Activated CD4-positive, alpha-beta T cell treated with anti-CD3 and anti-CD28 coated beads for 24 hours (primary cell): Measurements from ENCODE around the gene ASCC2.
"Not testable (repeated sequence)": the region's sequence is repeated elsewhere in the genome, so short reads cannot be mapped to it uniquely, and the experiment has no call there.

Experiments used
- DNase-seq, 2 donors: peaks; one replicate each; pipeline ENCODE4 v3.0.0-alpha.2; 2020; ENCODE audit warnings: low read depth in 2 of 2

The ASCC2 gene

GRCh38 chr22:29755889-29756288 lies 82.2 kb downstream of the ASCC2 start:
- no peak for DNase-seq

DNA sequence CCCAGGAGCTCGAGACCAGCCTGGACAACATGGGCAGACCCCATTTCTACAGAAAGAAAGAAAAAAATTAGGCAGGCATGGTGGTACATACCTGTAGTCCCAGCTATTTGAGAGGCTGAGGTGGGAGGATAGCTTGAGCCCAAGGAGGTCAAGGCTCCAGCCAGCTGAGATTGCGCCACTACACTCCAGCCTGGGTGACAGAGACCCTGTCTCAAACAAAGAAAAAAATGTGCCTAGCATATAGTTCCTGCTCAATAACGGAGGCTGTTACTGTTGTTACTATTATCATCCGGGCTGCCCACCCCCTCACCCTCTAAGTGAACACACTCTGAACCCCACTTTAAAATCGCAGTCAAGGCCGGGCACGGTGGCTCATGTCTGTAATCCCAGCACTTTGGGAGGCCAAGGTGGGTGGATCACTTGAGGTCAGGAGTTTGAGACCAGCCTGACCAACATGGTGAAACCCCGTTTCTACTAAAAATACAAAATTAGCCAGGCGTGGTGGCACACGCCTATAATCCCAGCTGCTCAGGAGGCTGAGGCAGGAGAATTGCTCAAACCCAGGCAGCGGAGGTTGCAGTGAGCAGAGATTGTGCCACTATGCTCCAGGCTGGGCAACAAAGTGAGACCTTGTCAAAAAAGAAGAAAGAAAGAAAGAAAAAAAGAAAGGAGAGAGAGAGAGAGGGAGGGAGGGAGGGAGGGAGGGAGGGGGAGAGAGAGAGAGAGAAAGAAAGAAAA lies 83.2 kb downstream of the ASCC2 start:
- DNase-seq, result not testable (repeated sequence)

DNA sequence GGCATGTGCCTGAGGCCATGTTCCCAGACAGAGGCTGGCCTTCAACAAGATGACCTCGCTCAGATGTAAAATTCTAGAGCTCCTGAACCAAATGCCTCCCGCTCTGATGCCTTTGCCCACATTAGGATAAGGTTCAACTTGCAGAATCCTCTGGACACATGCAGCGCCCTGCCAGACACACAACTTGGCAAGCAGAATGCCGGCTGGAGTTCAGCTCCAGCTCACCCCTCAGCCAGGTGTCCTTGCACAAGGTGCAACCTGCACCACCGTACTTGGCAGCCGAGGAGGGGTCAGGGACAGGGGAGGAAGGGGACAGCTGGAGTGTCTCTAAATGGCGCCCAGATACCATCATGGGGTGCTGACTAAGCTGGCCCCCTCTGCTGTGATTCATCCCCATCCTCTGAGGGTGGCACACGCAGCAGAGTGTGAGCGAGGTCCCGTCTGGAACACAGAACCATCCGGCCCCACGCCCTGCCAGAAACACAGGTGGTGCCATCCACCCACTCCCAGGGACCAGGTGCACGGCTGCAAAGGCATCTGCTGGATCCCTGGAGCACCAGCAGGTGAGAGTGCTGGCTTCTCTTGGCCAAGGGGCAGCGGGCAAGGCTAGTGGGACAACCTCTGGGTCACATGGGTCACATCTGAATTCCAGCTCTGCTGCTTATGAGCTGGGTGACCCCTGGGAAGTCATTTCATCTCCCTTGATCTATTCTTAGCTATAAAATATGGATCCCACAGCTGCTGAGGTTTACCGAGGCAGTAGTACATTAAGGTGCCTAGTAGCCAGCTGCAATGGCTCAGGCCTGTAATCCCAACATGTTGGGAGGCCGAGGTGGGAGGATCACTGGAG lies 84.0 kb downstream of the ASCC2 start:
- no peak for DNase-seq

- DNase-seq, result no peak
Observed at GRCh38 chr22:29751669-29752068, 86.4 kb downstream of the ASCC2 start.

DNA sequence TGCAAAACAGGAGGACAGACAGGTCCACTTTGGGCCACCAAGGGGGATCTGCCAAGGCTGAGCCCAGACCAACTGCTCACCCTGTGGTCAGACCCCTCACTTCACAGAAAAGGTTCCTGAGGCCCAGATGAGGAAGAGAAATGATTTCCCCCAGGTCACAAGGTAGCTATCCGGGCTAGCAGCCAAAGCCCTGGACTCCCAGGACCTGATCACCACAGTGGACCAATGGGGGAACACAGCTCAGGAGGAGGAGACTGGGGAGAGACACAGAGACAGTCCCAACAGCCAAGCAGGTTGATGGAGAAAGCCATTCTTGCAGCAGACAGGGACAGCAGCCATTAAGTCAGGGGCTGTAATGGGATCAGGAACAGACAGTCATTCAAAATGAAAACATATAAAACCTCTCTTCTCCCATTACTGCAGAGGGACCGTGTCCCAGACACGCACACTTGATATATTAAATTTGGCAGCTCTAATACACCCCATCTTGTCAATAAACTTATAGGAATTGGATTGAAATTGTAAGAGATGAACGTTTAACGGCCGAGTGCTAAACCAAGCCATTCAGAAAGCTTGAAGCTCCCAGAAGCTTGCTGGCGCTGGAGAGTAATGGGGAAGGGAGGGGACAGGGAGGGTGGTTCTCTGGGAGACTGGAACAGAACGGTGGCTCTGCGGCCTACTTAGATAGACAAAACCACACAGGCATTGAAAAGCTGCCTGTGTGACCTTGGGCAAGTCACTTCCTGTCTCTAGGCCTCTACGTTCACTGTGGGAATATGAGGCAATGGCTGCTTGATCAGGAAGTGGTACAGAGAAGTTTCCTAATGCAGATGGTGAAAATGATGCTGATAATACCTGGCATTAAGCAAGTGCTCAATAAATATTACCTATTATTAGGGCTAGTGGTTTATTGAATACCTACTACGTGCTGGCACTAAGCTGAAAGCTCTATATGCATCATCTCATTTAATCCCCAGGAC lies 87.2 kb downstream of the ASCC2 start:
- DNase-seq, result no peak

DNA sequence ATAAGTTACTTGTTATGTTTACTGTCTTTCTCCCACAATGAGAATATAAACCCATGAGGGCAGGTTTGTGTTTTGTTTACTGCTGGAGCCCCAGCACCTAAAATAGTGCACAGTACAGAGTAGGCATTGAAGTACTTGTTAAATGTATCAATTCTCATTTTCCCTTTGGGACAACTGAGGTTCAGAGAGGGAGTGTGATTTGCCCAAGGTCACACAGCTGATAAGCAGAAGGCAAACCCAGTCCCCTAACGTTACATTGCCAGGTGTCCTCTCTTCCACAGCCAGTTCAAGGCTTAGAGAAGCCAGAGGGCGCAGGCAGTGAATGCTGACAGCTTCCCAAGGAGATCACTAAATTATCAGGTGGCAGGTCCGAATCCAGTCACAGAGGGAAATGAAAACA lies 88.0 kb downstream of the ASCC2 start:
- no peak for DNase-seq

- no peak for DNase-seq
Observed at GRCh38 chr22:29748248-29748893, 89.7 kb downstream of the ASCC2 start.

DNA sequence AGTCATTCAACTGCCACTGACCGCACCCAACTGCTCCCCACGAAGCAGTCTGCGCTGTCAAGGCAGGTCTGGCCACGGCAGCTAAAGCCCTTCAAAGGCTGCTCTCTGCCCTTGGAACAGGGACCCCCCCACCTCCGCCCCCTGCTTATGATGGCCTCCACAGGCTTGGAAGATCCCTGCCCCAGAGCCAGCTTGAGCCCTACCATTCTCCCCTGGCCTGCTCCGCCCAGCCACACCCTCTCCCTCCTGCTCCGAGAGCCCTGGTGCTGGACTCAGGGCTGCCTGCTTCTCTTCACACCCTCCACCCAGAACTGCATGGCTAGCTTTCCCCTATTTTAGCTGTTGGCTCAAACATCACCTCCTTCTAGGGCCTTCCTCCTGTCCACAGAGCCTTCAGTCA lies 90.2 kb downstream of the ASCC2 start:
- no peak for DNase-seq

- no peak for DNase-seq
Observed at GRCh38 chr22:29744902-29745301, 93.2 kb downstream of the ASCC2 start.

DNA sequence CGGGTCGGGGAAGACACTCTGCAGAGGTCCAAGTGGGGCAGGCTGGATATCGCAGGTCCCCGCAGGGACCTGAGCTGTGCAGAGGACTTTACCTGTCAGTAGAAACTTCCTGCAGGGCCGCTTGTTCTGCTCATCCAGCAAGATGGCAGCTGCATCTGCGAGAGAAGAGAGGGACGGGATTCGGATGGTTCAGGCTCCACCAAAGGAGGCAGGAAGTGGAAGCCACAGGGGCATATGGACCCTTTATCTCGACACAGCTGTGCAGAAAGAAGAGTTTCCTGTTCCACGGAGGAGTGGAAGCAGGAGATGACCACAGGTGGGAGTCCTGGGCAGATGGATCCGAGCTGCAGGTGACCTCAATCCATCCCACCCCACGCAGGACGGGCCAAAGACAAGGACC lies 95.7 kb downstream of the ASCC2 start:
- no peak for DNase-seq

DNA sequence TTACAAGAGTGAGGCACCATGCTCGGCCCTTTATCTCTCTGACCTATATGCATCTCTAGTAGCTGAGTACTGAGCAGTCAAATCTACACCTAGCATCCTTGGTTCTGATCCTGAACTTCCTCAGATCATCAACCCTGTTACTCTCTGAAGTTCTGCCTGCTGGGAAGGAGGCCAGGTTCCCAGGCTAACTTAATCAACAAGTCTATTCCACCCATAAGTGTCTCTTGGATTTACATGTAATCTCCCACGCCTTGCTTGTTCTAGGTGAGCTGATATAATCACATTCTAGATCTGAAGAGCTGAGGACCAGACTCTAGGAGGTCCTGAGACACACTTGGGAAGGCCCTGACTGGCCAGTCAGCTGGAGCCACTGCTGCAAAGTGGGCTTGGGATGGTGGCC lies 96.1 kb downstream of the ASCC2 start:
- DNase-seq, result no peak

GRCh38 chr22:29740216-29740615 lies 97.9 kb downstream of the ASCC2 start:
- no peak for DNase-seq

DNA sequence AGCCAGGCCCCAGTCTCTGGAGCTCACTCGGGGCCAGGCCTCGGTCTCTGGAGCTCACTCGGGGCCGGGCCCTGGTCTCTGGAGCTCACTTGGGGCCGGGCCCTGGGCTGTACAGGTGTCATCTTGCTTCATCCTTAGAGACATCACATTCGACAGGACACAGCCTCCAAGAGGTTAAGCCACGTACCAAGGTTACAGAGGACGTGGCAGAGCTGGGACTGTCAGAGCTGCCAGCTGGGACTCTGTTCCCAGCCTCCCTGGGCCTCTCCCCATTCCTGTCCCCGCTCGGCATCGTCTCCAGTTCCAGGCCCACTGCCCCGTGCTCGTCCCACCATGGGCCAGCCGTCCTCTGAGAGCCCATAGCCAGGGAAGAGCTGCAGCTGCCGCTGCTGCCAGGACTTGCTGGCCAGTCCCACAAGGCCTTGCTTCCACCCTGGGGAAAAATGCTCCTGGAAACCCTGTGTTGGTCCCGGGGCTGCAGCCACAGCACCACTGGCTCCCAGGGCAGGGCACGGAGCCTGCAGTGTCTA lies 98.7 kb downstream of the ASCC2 start:
- no peak for DNase-seq
